ENCODE data around the gene ZNF385D. TPM values are rescaled to one million over a fixed set of nuclear protein-coding genes. Genes with fewer than 3 reads are reported as not detected.

ZNF385D gene
- total RNA-seq, 1 experiment from 2014 or later, result 13.0 TPM

GRCh38 chr3:21755896-21756295 lies 4.9 kb upstream of the ZNF385D start:
- DNase-seq (ENCODE audit: low read depth, low spot score) (no peak), ATAC-seq (no peak)
- Histone ChIP-seq H3K27ac (ENCODE audit: low read length) (no peak overlapping the region), H3K9me3 (ENCODE audit: control insufficient read depth, insufficient read depth, low read depth, low read length) (no peaks in the 10 kb centered on the region), H3K36me3 (ENCODE audit: control insufficient read depth, insufficient read depth, low read length) (no peaks in the 10 kb centered on the region), H3K4me3 (ENCODE audit: low read depth in 2 of 2, low read length in 2 of 2) (no peak overlapping the region), H3K27me3 (ENCODE audit: control insufficient read depth, insufficient read depth, low read length) (no peaks in the 10 kb centered on the region), H3K4me1 (ENCODE audit: control insufficient read depth, insufficient read depth, low read length) (no peaks in the 10 kb centered on the region)
- BruUV-seq (replicated peaks), result no TSS peak
- POLR2A ChIA-PET, result no interaction called here
- TF ChIP-seq, protein P1, sequence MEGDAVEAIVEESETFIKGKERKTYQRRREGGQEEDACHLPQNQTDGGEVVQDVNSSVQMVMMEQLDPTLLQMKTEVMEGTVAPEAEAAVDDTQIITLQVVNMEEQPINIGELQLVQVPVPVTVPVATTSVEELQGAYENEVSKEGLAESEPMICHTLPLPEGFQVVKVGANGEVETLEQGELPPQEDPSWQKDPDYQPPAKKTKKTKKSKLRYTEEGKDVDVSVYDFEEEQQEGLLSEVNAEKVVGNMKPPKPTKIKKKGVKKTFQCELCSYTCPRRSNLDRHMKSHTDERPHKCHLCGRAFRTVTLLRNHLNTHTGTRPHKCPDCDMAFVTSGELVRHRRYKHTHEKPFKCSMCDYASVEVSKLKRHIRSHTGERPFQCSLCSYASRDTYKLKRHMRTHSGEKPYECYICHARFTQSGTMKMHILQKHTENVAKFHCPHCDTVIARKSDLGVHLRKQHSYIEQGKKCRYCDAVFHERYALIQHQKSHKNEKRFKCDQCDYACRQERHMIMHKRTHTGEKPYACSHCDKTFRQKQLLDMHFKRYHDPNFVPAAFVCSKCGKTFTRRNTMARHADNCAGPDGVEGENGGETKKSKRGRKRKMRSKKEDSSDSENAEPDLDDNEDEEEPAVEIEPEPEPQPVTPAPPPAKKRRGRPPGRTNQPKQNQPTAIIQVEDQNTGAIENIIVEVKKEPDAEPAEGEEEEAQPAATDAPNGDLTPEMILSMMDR (IDR thresholded peaks at IDR 0.05), result no peak
- TF ChIP-seq SIN3A (IDR thresholded peaks at IDR 0.05; ENCODE audit: borderline replicate concordance, insufficient read depth, low read depth, low read length) (no peak), TCF7L2 (IDR thresholded peaks at IDR 0.05; ENCODE audit: low read depth, low read length) (no peak), POLR2AphosphoS5 (IDR thresholded peaks at IDR 0.05; ENCODE audit: low read depth, low read length) (no peak), REST (IDR thresholded peaks at IDR 0.05; ENCODE audit: insufficient read depth in 1 of 2, low read depth in 2 of 2, low read length in 1 of 2) (no peak)
- intact Hi-C loops (cut with micrococcal nuclease; ENCODE audit: unreplicated experiment), result loop anchor here (10.0 kb wide), 1 partner anchor 359 kb away; no protein-coding TSS in a partner anchor
- CTCF ChIA-PET, result no interaction called here
- in situ Hi-C loops (cut with HindIII; ENCODE audit: low pct_unique_long_range_greater_than_20kb, low sequenced_read_pairs), result no loop called here

- H3K9me3 ChIP-seq (ENCODE audit: control insufficient read depth, insufficient read depth, low read depth, low read length), result no peaks in the 10 kb centered on the region
- no peak overlapping the region for H3K4me3 ChIP-seq (ENCODE audit: low read depth in 2 of 2, low read length in 2 of 2)
- H3K27me3 ChIP-seq (ENCODE audit: control insufficient read depth, insufficient read depth, low read length), result no peaks in the 10 kb centered on the region
- ATAC-seq (no peak), DNase-seq (ENCODE audit: low read depth, low spot score) (no peak)
- H3K36me3 ChIP-seq (ENCODE audit: control insufficient read depth, insufficient read depth, low read length), result no peaks in the 10 kb centered on the region
- BruUV-seq (replicated peaks), result no TSS peak
- CTCF ChIA-PET, result no interaction called here
- intact Hi-C loops (cut with micrococcal nuclease; ENCODE audit: unreplicated experiment), result loop anchor here (10.0 kb wide), 1 partner anchor 360 kb away; no protein-coding TSS in a partner anchor
- no peak overlapping the region for H3K27ac ChIP-seq (ENCODE audit: low read length)
- POLR2A ChIA-PET, result no interaction called here
- in situ Hi-C loops (cut with HindIII; ENCODE audit: low pct_unique_long_range_greater_than_20kb, low sequenced_read_pairs), result no loop called here
- TF ChIP-seq REST (IDR thresholded peaks at IDR 0.05; ENCODE audit: insufficient read depth in 1 of 2, low read depth in 2 of 2, low read length in 1 of 2), result no peak
- no peak for TF ChIP-seq SIN3A (IDR thresholded peaks at IDR 0.05; ENCODE audit: borderline replicate concordance, insufficient read depth, low read depth, low read length)
- no peak for TF ChIP-seq POLR2AphosphoS5 (IDR thresholded peaks at IDR 0.05; ENCODE audit: low read depth, low read length)
- TF ChIP-seq, protein P1 (IDR thresholded peaks at IDR 0.05), result no peak
- TF ChIP-seq TCF7L2 (IDR thresholded peaks at IDR 0.05; ENCODE audit: low read depth, low read length), result no peak
- H3K4me1 ChIP-seq (ENCODE audit: control insufficient read depth, insufficient read depth, low read length), result no peaks in the 10 kb centered on the region
These were observed 3.8 kb upstream of the ZNF385D start for GRCh38 chr3:21754839-21755238.
